Testis (tissue), 3 donors: ENCODE data around the gene PJA1. TPM values are rescaled to one million over a fixed set of nuclear protein-coding genes. Genes with fewer than 3 reads are reported as not detected.

Experiments
- DNase-seq: peaks from one replicate; pipeline ENCODE4 v3.0.0-alpha.2; 2019
- H3K27ac ChIP-seq, 2 donors: fragments of 200-600 bp; sonication (generic); one replicate each; pipeline ENCODE4 v1.5.1; 2019
- H3K27me3 ChIP-seq: fragments of 200-600 bp; sonication (generic); one replicate; pipeline ENCODE4 v1.5.1; 2019
- H3K36me3 ChIP-seq: fragments of 200-600 bp; sonication (generic); one replicate; pipeline ENCODE4 v1.5.1; 2017; ENCODE audit warnings: low read depth; ENCODE audit errors: missing control alignments
- H3K4me1 ChIP-seq: fragments of 200-600 bp; sonication (generic); one replicate; pipeline ENCODE4 v1.5.1; 2019
- H3K4me3 ChIP-seq, 2 donors: fragments of 200-600 bp; sonication (generic); one replicate each; pipeline ENCODE4 v1.5.1; 2017 to 2019
- H3K9me3 ChIP-seq: fragments of 200-600 bp; sonication (generic); one replicate; pipeline ENCODE4 v1.5.1; 2017
- CTCF ChIP-seq, 3 experiments: fragments of 450-650 bp in 2 of 3; fragments of 200-600 bp in 1 of 3; sonication (generic) in 1 of 3; IDR thresholded peaks; one replicate each; pipeline ENCODE4 v1.5.1; 2016 to 2019; ENCODE audit warnings: antibody characterized with exemption in 3 of 3, mild to moderate bottlenecking in 2 of 3, moderate library complexity in 1 of 3
- POLR2A ChIP-seq: fragments of 450-650 bp; IDR thresholded peaks from one replicate; pipeline ENCODE4 v1.6.1; 2017; ENCODE audit warnings: antibody characterized with exemption, mild to moderate bottlenecking, moderate library complexity
- WGBS, 2 donors: methylation state at CpG; one replicate each; pipeline ENCODE4 v1.1.5; 2018; 5-methylcytosine and 5-hydroxymethylcytosine counted together
- intact Hi-C: fragments of 100-400 bp; cut with DNase I; formaldehyde crosslinking; loops from one replicate; pipeline ENCODE4 v1.15.1; 2023; ENCODE audit warnings: low total_unique reads
- polyA plus RNA-seq: library from polyadenylated mRNA; stranded (reverse); fragments of 350-450 nt; fragmentation: Illumina TruSeq; extraction: RNeasy Lipid Tissue Mini Kit (QIAGEN cat#74804); gene quantifications from one replicate; pipeline ENCODE4 v1.2.3, GENCODE V29; 2014; ENCODE audit warnings: low read depth, low replicate concordance; ENCODE audit not compliant: insufficient read depth
- total RNA-seq, 2 donors: library from RNA; depleted of rRNA; stranded (reverse); fragments of >200 nt; gene quantifications; one replicate each; pipeline ENCODE4 v1.2.3, GENCODE V29; 2016

The PJA1 gene
- total and polyA plus RNA-seq, 3 donors from 2014 or later: 56.6 to 101 (median 61.8) TPM

- H3K4me3 ChIP-seq: no peak overlapping the region
- H3K27ac ChIP-seq: no peak overlapping the region
- DNase-seq: no peak
- no peaks in the 10 kb centered on the region for H3K36me3 ChIP-seq
- TF ChIP-seq POLR2A (no peak), CTCF (IDR thresholded peaks at IDR 0.05) (no peak)
- H3K27me3 ChIP-seq: no peaks in the 10 kb centered on the region
- H3K4me1 ChIP-seq: peaks cover 4% of the 10 kb centered on the region
- intact Hi-C loops: no loop called here
- H3K9me3 ChIP-seq: no peaks in the 10 kb centered on the region
- 79 to 89% methylated on average over 3 of the region's 3 CpGs for WGBS, 2 donors
Observed at GRCh38 chrX:69185141-69185540, 19.9 kb upstream of the PJA1 start.

- Histone ChIP-seq H3K27ac (no peak overlapping the region), H3K27me3 (no peaks in the 10 kb centered on the region), H3K36me3 (no peaks in the 10 kb centered on the region), H3K9me3 (no peaks in the 10 kb centered on the region), H3K4me3 (no peak overlapping the region), H3K4me1 (no peaks in the 10 kb centered on the region)
- no peak for TF ChIP-seq POLR2A
- TF ChIP-seq CTCF (IDR thresholded peaks at IDR 0.05): no peak
- intact Hi-C loops: no loop called here
- WGBS, 2 donors: 50 to 66% methylated on average over 2 to 4 of the region's 4 CpGs
- DNase-seq: no peak
Observed at GRCh38 chrX:69182818-69183380, 17.6 kb upstream of the PJA1 start.

GRCh38 chrX:69179380-69179911 lies 14.2 kb upstream of the PJA1 start:
- TF ChIP-seq CTCF (IDR thresholded peaks at IDR 0.05) (no peak), POLR2A (no peak)
- Histone ChIP-seq H3K36me3 (no peaks in the 10 kb centered on the region), H3K9me3 (no peaks in the 10 kb centered on the region), H3K27me3 (no peaks in the 10 kb centered on the region), H3K4me1 (no peaks in the 10 kb centered on the region), H3K27ac (no peak overlapping the region), H3K4me3 (no peak overlapping the region)
- intact Hi-C loops: no loop called here
- no peak for DNase-seq
- 41 to 82% methylated on average over 5 to 8 of the region's 12 CpGs for WGBS, 2 donors

- Histone ChIP-seq H3K4me3 (no peak overlapping the region), H3K36me3 (no peaks in the 10 kb centered on the region), H3K27ac (no peak overlapping the region), H3K9me3 (no peaks in the 10 kb centered on the region), H3K4me1 (no peaks in the 10 kb centered on the region), H3K27me3 (no peaks in the 10 kb centered on the region)
- intact Hi-C loops: no loop called here
- WGBS, 2 donors: 95 to 97% methylated on average over 2 to 3 of the region's 3 CpGs
- DNase-seq: no peak
- no peak for TF ChIP-seq CTCF (IDR thresholded peaks at IDR 0.05)
- no peak for TF ChIP-seq POLR2A
Observed at GRCh38 chrX:69178592-69178991, 13.3 kb upstream of the PJA1 start.

GRCh38 chrX:69177511-69178162 lies 12.4 kb upstream of the PJA1 start:
- WGBS, 2 donors: 100% methylated on average over 3 of the region's 4 CpGs; no CpG with 5 or more reads in 1 of the 2 donors

More at GRCh38 chrX:69177511-69178162, 12.4 kb upstream of the PJA1 start:
- H3K4me3 ChIP-seq: no peak overlapping the region
- H3K9me3 ChIP-seq: no peaks in the 10 kb centered on the region
- H3K36me3 ChIP-seq: no peaks in the 10 kb centered on the region
- intact Hi-C loops: no loop called here
- TF ChIP-seq POLR2A: no peak
- TF ChIP-seq CTCF (IDR thresholded peaks at IDR 0.05): no peak
- no peak overlapping the region for H3K27ac ChIP-seq
- no peak for DNase-seq
- no peaks in the 10 kb centered on the region for H3K4me1 ChIP-seq
- no peaks in the 10 kb centered on the region for H3K27me3 ChIP-seq
